GM18951 (cell line): ENCODE measurements around the gene PSG4.
"Not testable (repeated sequence)": the region's sequence is repeated elsewhere in the genome, so short reads cannot be mapped to it uniquely, and the experiment has no call there.

Experiments
- POLR2A ChIP-seq: IDR thresholded peaks from 4 replicates; pipeline ENCODE4 v1.6.1; 2011; ENCODE audit warnings: mild to moderate bottlenecking; ENCODE audit not compliant: insufficient read length, insufficient read depth; ENCODE audit errors: extremely low read depth
- in situ Hi-C: fragments of 300-500 bp; cut with MboI; formaldehyde crosslinking; loops from one replicate; pipeline ENCODE4 v1.12.0; 2022; ENCODE audit warnings: low sequenced_read_pairs, mixed read lengths, inconsistent platforms; ENCODE audit not compliant: unreplicated experiment

PSG4 gene

GRCh38 chr19:43152214-43152613 is 53.2 kb downstream of the PSG4 start:
- in situ Hi-C loops, result no loop called here
- TF ChIP-seq POLR2A, result no peak

DNA sequence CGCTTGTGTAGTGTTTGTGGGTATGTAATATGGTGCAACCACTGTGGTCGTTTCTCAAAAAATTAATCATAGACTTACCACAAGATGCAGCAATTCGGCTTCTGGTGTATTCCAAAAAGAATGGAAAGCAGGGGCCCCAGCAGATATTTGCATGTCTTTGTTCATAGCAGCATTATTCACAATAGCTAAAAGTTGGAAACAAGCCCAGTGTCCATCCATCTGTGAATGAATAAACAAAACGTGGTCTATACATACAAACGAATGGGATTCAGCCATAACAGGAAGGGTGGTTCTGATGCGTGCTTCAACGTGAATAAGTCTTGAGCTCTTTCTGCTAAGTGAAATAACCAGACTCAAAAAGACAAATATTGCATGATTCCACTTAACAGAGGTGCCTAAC is 55.6 kb downstream of the PSG4 start:
- in situ Hi-C loops, result not testable (repeated sequence)

GRCh38 chr19:43148233-43148632 is 57.2 kb downstream of the PSG4 start:
- TF ChIP-seq POLR2A, result no peak
- in situ Hi-C loops, result no loop called here
